ENCODE measurements around the gene DAPK1.

GRCh38 chr9:87613265-87614111 is 115.8 kb downstream of the DAPK1 start:
- TF ChIP-seq EP300 (IDR thresholded peaks at IDR 0.05; ENCODE audit: borderline replicate concordance) (no peak), CREB1 (IDR thresholded peaks at IDR 0.05; ENCODE audit: low read depth) (no peak), MAX (IDR thresholded peaks at IDR 0.05) (no peak), RAD21 (IDR thresholded peaks at IDR 0.05; ENCODE audit: low read depth) (no peak), YY1 (IDR thresholded peaks at IDR 0.05; ENCODE audit: low read depth) (no peak), TAF1 (IDR thresholded peaks at IDR 0.05; ENCODE audit: low read depth) (no peak), EGR1 (IDR thresholded peaks at IDR 0.05) (no peak)

All from Ishikawa (cell line).